A549 (cell line): Measurements from ENCODE around the gene E2F6. TPM values are rescaled to one million over a fixed set of nuclear protein-coding genes. Genes with fewer than 3 reads are reported as not detected.
A peak's percentile ranks its signal among the peaks of the same experiment; 100 is the strongest.

ENCODE experiments used
- ATAC-seq, 2 experiments: fragments of 200-7000 bp in 1 of 2; fragments of >200 bp in 1 of 2; cut with Nextera tagmentation in 1 of 2; cut with Tn5 transposase in 1 of 2; 3 replicates each; pipeline versions ENCODE4 v1.8.0 to v1.9.1; 2018 to 2020; ENCODE audit warnings: mild to moderate bottlenecking in 1 of 2, moderate library complexity in 1 of 2
- CTCF ChIA-PET: fragments of 300-600 bp; sonication (Branson Sonifier 250); formaldehyde crosslinking; extraction: SDS; loops from one replicate; lab custom pipeline; 2021; ENCODE audit warnings: antibody characterized with exemption, inconsistent platforms; lab: Yijun Ruan, JAX
- POLR2A ChIA-PET: fragments of 350-600 bp; formaldehyde crosslinking; extraction: SDS; loops from one replicate; lab custom pipeline; 2021; ENCODE audit warnings: antibody characterized with exemption, inconsistent platforms; lab: Yijun Ruan, JAX
- DNase-seq, 2 experiments: peaks; one replicate each; pipeline versions ENCODE4 v3.0.0 to v3.0.0-alpha.2; 2011 to 2016; ENCODE audit warnings: low read depth in 1 of 2, low spot score in 1 of 2
- FAIRE-seq: peaks from 2 replicates; lab custom pipeline; 2011; peaks lifted over from hg19 to GRCh38; lab: Jason Lieb, UNC
- H3K27ac ChIP-seq, 2 experiments: fragments of >200 bp; sonication (Bioruptor Twin); formaldehyde crosslinking; 3 replicates each; pipeline ENCODE4 v1.5.1; 2016 to 2017
- H3K4me1 ChIP-seq: fragments of >200 bp; sonication (Bioruptor Twin); formaldehyde crosslinking; 3 replicates; pipeline ENCODE4 v1.6.1; 2016
- H3K4me2 ChIP-seq: fragments of >200 bp; sonication (Bioruptor Twin); formaldehyde crosslinking; 3 replicates; pipeline ENCODE4 v1.6.1; 2016
- H3K4me3 ChIP-seq: fragments of >200 bp; sonication (Bioruptor Twin); formaldehyde crosslinking; 3 replicates; pipeline ENCODE4 v1.5.1; 2016
- H3K9me3 ChIP-seq: fragments of >200 bp; sonication (Bioruptor Twin); formaldehyde crosslinking; 3 replicates; pipeline ENCODE4 v1.6.1; 2016
- BHLHE40 ChIP-seq: IDR thresholded peaks from 2 replicates; pipeline ENCODE4 v1.6.1; 2012; ENCODE audit warnings: low read depth, low read length, inconsistent platforms
- CBX2 ChIP-seq: fragments of 200-600 bp; sonication (generic); IDR thresholded peaks from 2 replicates; pipeline ENCODE4 v1.6.1; 2016; ENCODE audit warnings: low read depth, mild to moderate bottlenecking, borderline replicate concordance
- CHD4 ChIP-seq: fragments of 200-600 bp; sonication (generic); IDR thresholded peaks from 2 replicates; pipeline ENCODE4 v1.6.1; 2016; ENCODE audit warnings: antibody characterized with exemption, mild to moderate bottlenecking, borderline replicate concordance
- EHF ChIP-seq: fragments of 250-450 bp; sonication (Bioruptor Pico); IDR thresholded peaks from 2 replicates; pipeline ENCODE4 v1.5.0; 2020; ENCODE audit warnings: mild to moderate bottlenecking
- EHMT2 ChIP-seq: fragments of 200-600 bp; sonication (generic); IDR thresholded peaks from 2 replicates; pipeline ENCODE4 v1.6.1; 2016; ENCODE audit warnings: antibody characterized with exemption, low read depth, mild to moderate bottlenecking, moderate library complexity
- FOXS1 ChIP-seq: fragments of 250-450 bp; sonication (Bioruptor Pico); IDR thresholded peaks from 2 replicates; pipeline ENCODE4 v1.5.0; 2020; ENCODE audit warnings: mild to moderate bottlenecking, moderate library complexity
- HDAC2 ChIP-seq: fragments of 200-600 bp; sonication (generic); IDR thresholded peaks from 2 replicates; pipeline ENCODE4 v1.6.1; 2016
- HOXA7 ChIP-seq: fragments of 250-450 bp; sonication (Bioruptor Pico); IDR thresholded peaks from 2 replicates; pipeline ENCODE4 v1.5.0; 2020; ENCODE audit warnings: mild to moderate bottlenecking, moderate library complexity
- HOXB13 ChIP-seq: fragments of 250-450 bp; sonication (Bioruptor Pico); IDR thresholded peaks from 2 replicates; pipeline ENCODE4 v1.5.0; 2020; ENCODE audit warnings: low read depth, mild to moderate bottlenecking, moderate library complexity
- HOXB5 ChIP-seq: fragments of 250-450 bp; sonication (Bioruptor Pico); IDR thresholded peaks from 2 replicates; pipeline ENCODE4 v1.5.0; 2020; ENCODE audit warnings: mild to moderate bottlenecking, moderate library complexity
- MAFK ChIP-seq: fragments of 450-650 bp; IDR thresholded peaks from 2 replicates; pipeline ENCODE4 v1.6.1; 2014; ENCODE audit not compliant: partially characterized antibody
- MYC ChIP-seq: IDR thresholded peaks from 2 replicates; pipeline ENCODE4 v1.6.1; 2012; ENCODE audit warnings: mild to moderate bottlenecking, inconsistent platforms, low read length, improper control_type of control experiment, borderline replicate concordance
- POLR2A ChIP-seq: IDR thresholded peaks from 2 replicates; pipeline ENCODE4 v1.6.1; 2012; ENCODE audit warnings: mild to moderate bottlenecking, low read length
- RCOR1 ChIP-seq: fragments of 150-350 bp; IDR thresholded peaks from 2 replicates; pipeline ENCODE4 v1.6.1; 2014; ENCODE audit warnings: antibody characterized with exemption, low read length, low read depth
- RFX5 ChIP-seq: fragments of 450-650 bp; IDR thresholded peaks from 2 replicates; pipeline ENCODE4 v1.7.1; 2014; ENCODE audit warnings: antibody characterized with exemption, mild to moderate bottlenecking, moderate library complexity
- RNF2 ChIP-seq: fragments of 200-600 bp; sonication (generic); IDR thresholded peaks from 2 replicates; pipeline ENCODE4 v1.6.1; 2016; ENCODE audit warnings: low read depth, mild to moderate bottlenecking, antibody characterized with exemption, moderate library complexity, borderline replicate concordance
- SMC3 ChIP-seq: fragments of >200 bp; sonication (Bioruptor Twin); formaldehyde crosslinking; IDR thresholded peaks from 3 replicates; pipeline ENCODE4 v1.6.1; 2018; ENCODE audit warnings: inconsistent platforms
- USF2 ChIP-seq: fragments of 450-650 bp; IDR thresholded peaks from 2 replicates; pipeline ENCODE4 v1.6.1; 2014; ENCODE audit warnings: antibody characterized with exemption
- ZFP36 ChIP-seq: fragments of 450-650 bp; IDR thresholded peaks from 2 replicates; pipeline ENCODE4 v1.6.1; 2014; ENCODE audit warnings: borderline replicate concordance; ENCODE audit not compliant: partially characterized antibody
- ZNF302 ChIP-seq: fragments of 250-450 bp; sonication (Bioruptor Pico); IDR thresholded peaks from 2 replicates; pipeline ENCODE4 v1.9.0; 2021; ENCODE audit warnings: inconsistent platforms, mild to moderate bottlenecking, moderate library complexity
- ZSCAN20 ChIP-seq: fragments of 250-450 bp; sonication (Bioruptor Pico); IDR thresholded peaks from 2 replicates; pipeline ENCODE4 v1.8.0; 2022; ENCODE audit warnings: mild to moderate bottlenecking, moderate library complexity
- WGBS: methylation state at CpG from one replicate; pipeline ENCODE4 v1.1.6; 2017; ENCODE audit errors: missing lambda C conversion rate; 5-methylcytosine and 5-hydroxymethylcytosine counted together
- polyA plus RNA-seq, 4 experiments: library from polyadenylated mRNA; depleted of rRNA in 3 of 4; stranded (reverse); fragments of >200 nt; fragmentation: RNase III in 1 of 4; extraction: RNeasy Plus Mini Kit Qiagen cat#74134 plus additional on column Dnase treatment in 1 of 4; gene quantifications; 2 replicates in 3 of 4; 3 replicates in 1 of 4; pipeline ENCODE4 v1.2.3, GENCODE V29; 2011 to 2017

E2F6 gene
- polyA plus RNA-seq, 2 of the 4 experiments (the other 2 are of a cell fraction) = 34.3 to 41.7 TPM

GRCh38 chr2:11513319-11513718, 47.4 kb upstream of the E2F6 start:
- POLR2A ChIA-PET = no interaction called here
- H3K4me3 ChIP-seq = no peak overlapping the region
- H3K4me1 ChIP-seq = no peaks in the 10 kb centered on the region
- no peak overlapping the region for H3K4me2 ChIP-seq
- H3K27ac ChIP-seq = no peak overlapping the region
- H3K9me3 ChIP-seq = no peaks in the 10 kb centered on the region
- DNase-seq = no peak
- CTCF ChIA-PET = interaction anchor here (0.6 to 2.0 kb wide), 8 partner anchors 13 to 678 kb away, joined by 3 to 12 read pairs (median 3); no protein-coding TSS in a partner anchor
- no peak for ATAC-seq
- WGBS = 74% methylated on average over 5 of the region's 5 CpGs
- no peak for FAIRE-seq
- TF ChIP-seq HOXB13 (CRISPR knock-in tag) (no peak), ZFP36 (no peak), HOXB5 (CRISPR knock-in tag) (no peak), USF2 (no peak), RCOR1 (no peak), RFX5 (no peak), CBX2 (no peak), ZSCAN20 (CRISPR knock-in tag) (no peak), EHMT2 (no peak), MYC (no peak)

GRCh38 chr2:11512431-11512830, 46.5 kb upstream of the E2F6 start:
- 37% methylated on average over 5 of the region's 5 CpGs for WGBS
- Histone ChIP-seq H3K9me3 (no peaks in the 10 kb centered on the region), H3K4me3 (no peak overlapping the region), H3K4me2 (no peak overlapping the region), H3K4me1 (no peaks in the 10 kb centered on the region), H3K27ac (no peak overlapping the region)
- FAIRE-seq = no peak
- ATAC-seq = no peak
- ChIA-PET CTCF (interaction anchor here (0.8 to 2.0 kb wide), 6 partner anchors 12 to 677 kb away, joined by 3 to 12 read pairs (median 4); no protein-coding TSS in a partner anchor), POLR2A (no interaction called here)
- no peak for DNase-seq
- no peak for TF ChIP-seq HOXB5 (CRISPR knock-in tag)
- TF ChIP-seq BHLHE40 = no peak
- no peak for TF ChIP-seq HOXA7 (CRISPR knock-in tag)
- TF ChIP-seq HDAC2 = no peak
- no peak for TF ChIP-seq POLR2A
- TF ChIP-seq FOXS1 (CRISPR knock-in tag) = no peak
- no peak for TF ChIP-seq CHD4
- TF ChIP-seq EHF = no peak
- no peak for TF ChIP-seq RCOR1
- no peak for TF ChIP-seq EHMT2
- TF ChIP-seq SMC3 = no peak
- no peak for TF ChIP-seq RNF2

GRCh38 chr2:11509657-11510360, 43.8 kb upstream of the E2F6 start:
- POLR2A ChIA-PET = no interaction called here
- no peak overlapping the region for H3K4me3 ChIP-seq
- CTCF ChIA-PET = interaction anchor here (1.1 to 1.6 kb wide), 2 partner anchors 74 to 377 kb away, joined by 3 to 5 read pairs; a partner anchor contains a TSS
- 42% methylated on average over 3 of the region's 3 CpGs for WGBS
- no peak overlapping the region for H3K4me2 ChIP-seq
- ATAC-seq (no peak), DNase-seq (no peak), FAIRE-seq (no peak)
- H3K9me3 ChIP-seq = no peaks in the 10 kb centered on the region
- no peaks in the 10 kb centered on the region for H3K4me1 ChIP-seq
- no peak overlapping the region for H3K27ac ChIP-seq
- TF ChIP-seq ZNF302 = no peak
- TF ChIP-seq MAFK = peak; percentile 22
